Tibial nerve (tissue), 4 donors: ENCODE data around the gene MIEF2. TPM values are rescaled to one million over a fixed set of nuclear protein-coding genes. Genes with fewer than 3 reads are reported as not detected.

Source experiments
- DNase-seq, 2 donors: peaks; one replicate each; pipeline ENCODE4 v3.0.0-alpha.2; 2019; ENCODE audit warnings: low spot score in 2 of 2
- H3K27ac ChIP-seq, 4 donors: fragments of 200-600 bp; sonication (generic) in 3 of 4; one replicate each; pipeline ENCODE4 v1.5.1; 2017 to 2019; ENCODE audit warnings: mild to moderate bottlenecking in 1 of 4
- H3K27me3 ChIP-seq, 2 donors: fragments of 200-600 bp; sonication (generic) in 1 of 2; one replicate each; pipeline versions ENCODE4 v1.5.1 to v1.6.0; 2017 to 2019
- H3K36me3 ChIP-seq, 3 donors: fragments of 200-600 bp; sonication (generic); one replicate each; pipeline ENCODE4 v1.5.1; 2018 to 2019
- H3K4me1 ChIP-seq, 4 donors: fragments of 200-600 bp; sonication (generic) in 3 of 4; one replicate each; pipeline ENCODE4 v1.5.1; 2017 to 2019
- H3K4me3 ChIP-seq, 4 donors: fragments of 200-600 bp; sonication (generic) in 3 of 4; one replicate each; pipeline ENCODE4 v1.5.1; 2017 to 2019; ENCODE audit warnings: mild to moderate bottlenecking in 1 of 4, moderate library complexity in 1 of 4
- H3K9me3 ChIP-seq, 4 donors: fragments of 200-600 bp; sonication (generic) in 3 of 4; one replicate each; pipeline ENCODE4 v1.5.1; 2017 to 2019
- CTCF ChIP-seq, 5 experiments: fragments of 200-600 bp in 3 of 5; fragments of 450-650 bp in 2 of 5; sonication (generic) in 3 of 5; IDR thresholded peaks; one replicate each; pipeline ENCODE4 v1.5.1; 2016 to 2019; ENCODE audit warnings: antibody characterized with exemption in 5 of 5, mild to moderate bottlenecking in 3 of 5, moderate library complexity in 2 of 5
- EP300 ChIP-seq, 2 donors: sonication (generic); formaldehyde crosslinking; IDR thresholded peaks; one replicate each; pipeline ENCODE4 v1.6.1; 2017; ENCODE audit warnings: antibody characterized with exemption in 2 of 2, mild to moderate bottlenecking in 1 of 2
- POLR2A ChIP-seq, 2 donors: fragments of 450-650 bp; IDR thresholded peaks; one replicate each; pipeline ENCODE4 v1.6.1; 2017; ENCODE audit warnings: antibody characterized with exemption in 2 of 2, mild to moderate bottlenecking in 2 of 2, moderate library complexity in 2 of 2
- WGBS, 2 donors: methylation state at CpG; one replicate each; pipeline ENCODE4 v1.1.5; 2018; 5-methylcytosine and 5-hydroxymethylcytosine counted together
- total RNA-seq, 4 donors: library from RNA; depleted of rRNA; stranded (reverse); fragments of >200 nt; gene quantifications; one replicate each; pipeline ENCODE4 v1.1.0, GENCODE V29; 2016

Gene MIEF2
- total RNA-seq, 4 donors from 2014 or later: 16.2 to 31.7 (median 20.4) TPM

GRCh38 chr17:18309202-18309601 lies 48.7 kb downstream of the MIEF2 start:
- Histone ChIP-seq H3K9me3 (no peaks in the 10 kb centered on the region), H3K36me3 (peaks cover 0 to 56% (median 20%) of the 10 kb centered on the region in 3 donors), H3K27me3 (no peaks in the 10 kb centered on the region), H3K4me1 (peaks cover 0 to 29% (median 16%) of the 10 kb centered on the region in 4 donors), H3K4me3 (no peak overlapping the region), H3K27ac (no peak overlapping the region)
- WGBS, 2 donors: 94 to 96% methylated on average over 4 of the region's 4 CpGs
- no peak for TF ChIP-seq POLR2A (IDR thresholded peaks at IDR 0.05)
- TF ChIP-seq CTCF (IDR thresholded peaks at IDR 0.05): no peak
- no peak for TF ChIP-seq EP300 (IDR thresholded peaks at IDR 0.05)
- DNase-seq: no peak

GRCh38 chr17:18314059-18314730 lies 53.7 kb downstream of the MIEF2 start:
- Histone ChIP-seq H3K4me3 (peak overlapping the region; percentile 52 to 91 (median 79)), H3K27ac (peak overlapping the region; percentile 81 to 93 (median 88)), H3K27me3 (no peaks in the 10 kb centered on the region), H3K9me3 (no peaks in the 10 kb centered on the region), H3K36me3 (peaks cover 0 to 51% (median 0%) of the 10 kb centered on the region in 3 donors), H3K4me1 (peaks cover 0 to 69% (median 49%) of the 10 kb centered on the region in 4 donors)
- WGBS, 2 donors: 1% methylated on average over 23 to 25 of the region's 39 CpGs
- no peak for TF ChIP-seq CTCF (IDR thresholded peaks at IDR 0.05)
- TF ChIP-seq EP300 (IDR thresholded peaks at IDR 0.05): no peak
- TF ChIP-seq POLR2A (IDR thresholded peaks at IDR 0.05): no peak
- DNase-seq: no peak

- Histone ChIP-seq H3K27ac (peak within 1 kb of the TSS; percentile 81 to 93 (median 88)), H3K9me3 (no peaks in the 10 kb centered on the region), H3K36me3 (peaks cover 0 to 55% (median 0%) of the 10 kb centered on the region in 3 donors), H3K27me3 (no peaks in the 10 kb centered on the region), H3K4me3 (peak within 1 kb of the TSS; percentile 52 to 91 (median 79)), H3K4me1 (peaks cover 0 to 76% (median 53%) of the 10 kb centered on the region in 4 donors)
- 1% methylated on average over 38 to 64 of the region's 78 CpGs for WGBS, 2 donors
- DNase-seq: peak; percentile 97 to 98
- TF ChIP-seq POLR2A (IDR thresholded peaks at IDR 0.05) (peak; percentile 34 to 63), EP300 (IDR thresholded peaks at IDR 0.05) (peak; percentile 87 to 97), CTCF (IDR thresholded peaks at IDR 0.05) (peak in 2 of 5 experiments; percentile 61 to 68)
Measured at GRCh38 chr17:18314731-18315561, 54.5 kb downstream of the MIEF2 start, which contains the start of the genes SMCR8 and TOP3A. TSS of gene SMCR8 (plus strand) at chr17:18315293. CDS start at chr17:18315790, 497 bp downstream. TSS of gene TOP3A (minus strand) at chr17:18314994. CDS start at chr17:18314778, 216 bp downstream.

- Histone ChIP-seq H3K9me3 (no peaks in the 10 kb centered on the region), H3K4me3 (peak overlapping the region; percentile 52 to 91 (median 79)), H3K36me3 (peaks cover 0 to 55% (median 0%) of the 10 kb centered on the region in 3 donors), H3K27me3 (no peaks in the 10 kb centered on the region), H3K27ac (peak overlapping the region; percentile 81 to 93 (median 88)), H3K4me1 (peaks cover 0 to 82% (median 53%) of the 10 kb centered on the region in 4 donors)
- DNase-seq: peak in 1 of 2 donors; percentile 28
- TF ChIP-seq CTCF (IDR thresholded peaks at IDR 0.05) (no peak), EP300 (IDR thresholded peaks at IDR 0.05) (no peak), POLR2A (IDR thresholded peaks at IDR 0.05) (no peak)
- WGBS, 2 donors: 9% methylated on average over 12 to 18 of the region's 18 CpGs
Measured at GRCh38 chr17:18315562-18315922, 55.1 kb downstream of the MIEF2 start.
